GM21529 (cell line): ENCODE data around the gene MEGF11.
"Not testable (repeated sequence)": the region's sequence is repeated elsewhere in the genome, so short reads cannot be mapped to it uniquely, and the experiment has no call there.

Experiments
- ATAC-seq: cut with Tn5 transposase; IDR thresholded peaks from one replicate; pipeline ENCODE4 v1.9.1; 2021; ENCODE audit not compliant: unreplicated experiment

Gene MEGF11

DNA sequence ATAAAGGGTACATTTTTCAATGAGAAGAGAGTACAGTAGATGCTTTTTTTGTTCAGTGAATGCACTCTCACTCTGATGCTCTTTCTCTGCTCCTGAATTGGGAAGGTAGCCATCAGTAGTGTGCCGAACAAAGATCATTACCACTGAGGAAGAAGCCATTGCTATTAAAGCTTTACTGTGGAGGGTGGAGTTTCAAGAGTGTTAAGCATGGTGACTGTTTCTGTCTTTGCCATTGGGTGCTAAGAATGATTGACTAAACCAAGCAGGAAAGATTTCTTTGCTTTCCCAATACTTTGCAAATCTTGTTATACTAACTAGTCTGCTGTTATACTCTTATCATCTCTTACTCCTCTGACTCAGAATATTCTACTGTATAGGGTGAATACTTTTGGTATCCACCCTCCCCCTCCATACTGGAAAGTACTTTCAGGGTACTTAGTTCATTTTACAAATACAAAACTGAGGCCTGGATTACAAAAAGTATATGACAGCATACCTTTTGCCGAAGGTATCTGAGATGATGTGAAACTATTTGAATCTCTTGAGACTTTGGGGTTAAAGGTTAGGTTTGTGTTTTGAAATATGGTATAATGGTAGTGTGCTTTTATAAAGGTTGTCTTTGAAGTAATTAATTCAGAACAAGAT lies 382.5 kb downstream of the MEGF11 start:
- ATAC-seq = no peak

DNA sequence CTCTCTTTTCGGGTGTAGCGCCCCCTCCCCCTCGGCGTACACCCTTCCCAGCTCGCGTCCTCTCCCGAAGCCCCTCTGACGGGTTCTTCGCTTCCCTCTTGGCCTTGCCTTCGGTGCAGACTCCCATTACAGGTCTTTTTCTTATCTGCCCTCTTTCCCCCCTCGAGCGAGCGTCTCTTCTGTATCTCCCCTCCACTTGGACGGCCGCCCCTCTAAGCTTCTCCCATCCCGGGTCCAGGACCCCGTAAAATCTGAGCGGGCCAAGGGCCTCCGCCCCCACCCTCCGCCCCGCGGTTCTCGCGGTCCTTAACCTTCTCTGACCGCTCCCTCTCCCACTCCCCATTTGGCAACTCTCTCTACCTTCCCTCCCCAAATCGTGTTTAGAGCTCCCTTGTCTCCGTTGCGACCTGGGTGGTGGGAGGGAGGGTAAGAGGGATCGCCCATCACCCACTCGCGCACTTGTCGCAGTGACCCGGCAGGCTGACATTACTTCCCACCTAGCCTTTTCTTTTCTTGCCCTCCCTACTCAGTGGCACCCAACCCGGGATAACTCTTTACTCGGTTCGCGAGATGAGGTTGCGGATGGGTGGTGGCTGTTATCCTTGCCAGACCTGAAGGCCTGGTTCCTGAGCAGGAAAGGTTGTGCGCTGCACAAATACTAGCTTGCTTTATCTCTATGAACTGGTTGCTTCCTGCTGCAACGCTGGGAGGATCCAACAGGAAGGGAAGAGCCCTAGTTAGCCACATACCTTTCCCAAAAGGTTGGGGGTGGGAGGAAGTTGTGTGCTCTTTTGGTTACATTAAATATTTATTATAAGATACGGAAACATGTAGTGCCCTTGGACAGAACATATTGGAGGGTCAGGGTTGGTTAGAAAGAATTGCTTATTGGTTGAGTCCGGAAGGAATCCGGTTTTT lies 383.3 kb downstream of the MEGF11 start:
- ATAC-seq = no peak

DNA sequence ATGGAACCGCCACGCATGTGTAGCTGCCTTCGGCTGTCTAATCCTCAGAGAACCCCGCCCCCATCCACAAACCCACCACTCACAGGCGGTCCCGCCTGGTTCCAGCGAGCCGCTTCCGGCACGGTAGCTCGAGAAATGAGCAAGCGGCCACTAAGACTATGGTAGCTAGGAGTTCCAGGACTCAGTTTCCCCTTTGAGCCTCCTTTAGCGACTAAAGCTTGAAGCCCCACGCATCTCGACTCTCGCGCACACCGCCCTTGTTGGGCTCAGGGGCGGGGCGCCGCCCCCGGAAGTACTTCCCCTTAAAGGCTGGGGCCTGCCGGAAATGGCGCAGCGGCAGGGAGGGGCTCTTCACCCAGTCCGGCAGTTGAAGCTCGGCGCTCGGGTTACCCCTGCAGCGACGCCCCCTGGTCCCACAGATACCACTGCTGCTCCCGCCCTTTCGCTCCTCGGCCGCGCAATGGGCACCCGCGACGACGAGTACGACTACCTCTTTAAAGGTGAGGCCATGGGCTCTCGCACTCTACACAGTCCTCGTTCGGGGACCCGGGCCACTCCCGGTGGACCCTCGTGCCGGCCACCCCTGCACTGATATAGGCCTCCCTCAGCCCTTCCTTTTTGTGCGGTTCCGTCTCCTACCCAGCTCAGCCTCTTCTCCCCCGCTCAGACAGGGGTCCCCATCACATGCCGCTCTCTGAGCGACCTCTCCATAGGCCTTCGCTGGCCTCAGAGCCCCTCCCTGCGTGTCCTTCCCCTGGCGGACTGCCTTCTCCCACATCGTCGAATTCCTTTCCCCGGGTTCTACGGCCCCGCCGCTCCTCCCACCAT lies 384.2 kb downstream of the MEGF11 start, which contains the start of gene RAB11A:
TSS of gene RAB11A (plus strand) at position 366 of the 828 bp plus-strand sequence. CDS start at position 461, 95 bp downstream.
- ATAC-seq = peak; percentile 84

DNA sequence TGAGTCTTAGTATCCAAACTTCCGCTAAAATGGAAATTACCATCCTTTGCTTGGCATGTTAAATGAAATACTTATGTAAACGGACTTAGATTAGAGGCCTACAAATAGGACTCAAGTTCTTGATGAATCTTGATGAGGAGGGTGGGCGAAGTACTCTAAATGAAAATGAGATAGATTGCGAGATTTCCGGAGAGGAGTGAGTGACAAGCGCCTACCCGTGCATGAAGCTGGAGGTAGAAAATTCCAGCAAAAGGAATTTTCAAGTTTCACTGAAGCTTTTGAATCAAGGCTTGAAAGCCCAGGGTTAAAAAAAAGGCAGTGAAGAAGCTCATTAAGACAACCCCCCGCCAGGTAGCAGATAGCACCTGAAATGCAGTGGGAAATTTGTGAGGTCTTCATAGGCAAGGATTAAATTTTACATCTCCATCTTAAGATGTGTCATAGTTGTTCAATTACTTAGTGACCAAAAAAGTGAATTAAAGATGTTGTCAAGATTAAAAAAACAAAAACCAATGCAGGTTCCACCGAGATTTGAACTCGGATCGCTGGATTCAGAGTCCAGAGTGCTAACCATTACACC lies 384.9 kb downstream of the MEGF11 start:
- ATAC-seq = no peak

DNA sequence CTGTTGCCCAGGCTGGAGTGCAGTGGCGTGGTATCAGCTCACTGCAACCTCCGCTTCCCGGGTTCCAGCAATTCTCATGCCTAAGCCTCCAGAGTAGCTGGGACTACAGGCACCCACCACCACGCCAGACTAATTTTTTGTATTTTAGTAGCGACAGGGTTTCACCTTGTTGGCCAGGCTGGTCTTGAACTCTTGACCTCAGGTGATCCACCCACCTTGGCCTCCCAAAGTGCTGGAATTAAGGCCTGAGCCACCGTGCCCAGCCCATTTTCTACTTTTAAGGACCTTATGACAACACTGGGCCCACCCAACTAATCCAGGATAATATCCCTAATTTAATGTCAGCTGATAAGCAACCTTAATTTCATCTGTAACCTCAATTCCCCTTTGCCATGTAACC lies 385.6 kb downstream of the MEGF11 start:
- not testable (repeated sequence) for ATAC-seq

DNA sequence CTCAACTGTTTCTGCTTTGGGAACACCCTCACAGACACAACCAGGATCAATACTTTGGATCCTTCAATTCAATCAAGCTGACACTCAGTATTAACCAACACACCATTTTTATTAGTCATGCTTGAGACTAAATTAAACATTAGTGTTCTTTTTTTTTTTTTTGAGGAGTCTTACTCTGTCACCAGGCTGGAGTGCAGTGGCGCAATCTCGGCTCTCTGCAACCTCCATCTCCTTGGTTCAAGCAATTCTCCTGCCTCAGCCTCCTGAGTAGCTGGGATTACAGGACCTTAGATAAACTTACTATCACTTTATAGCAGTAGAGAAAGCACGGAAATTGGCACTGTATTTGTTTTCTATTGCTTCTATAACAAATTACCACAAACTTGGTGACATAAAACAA lies 386.3 kb downstream of the MEGF11 start:
- ATAC-seq = no peak

DNA sequence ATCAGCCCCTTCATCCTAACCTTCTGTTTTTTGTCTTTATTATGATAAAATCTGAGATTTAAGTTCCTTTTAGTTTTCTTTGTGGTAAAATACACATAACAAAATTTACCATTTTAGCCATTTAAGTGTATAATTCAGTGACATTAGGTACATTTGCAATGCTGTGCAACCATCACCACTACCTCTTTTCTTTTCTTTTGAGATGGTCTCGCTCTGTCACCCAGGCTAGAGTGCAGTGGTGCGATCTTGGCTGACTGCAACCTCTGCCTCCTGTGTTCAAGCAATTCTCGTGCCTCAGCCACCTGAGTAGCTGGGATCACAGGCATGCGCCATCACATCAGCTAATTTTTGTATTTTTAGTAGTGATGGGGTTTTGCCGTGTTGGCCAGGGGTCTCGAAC lies 390.4 kb downstream of the MEGF11 start:
- ATAC-seq = no peak

DNA sequence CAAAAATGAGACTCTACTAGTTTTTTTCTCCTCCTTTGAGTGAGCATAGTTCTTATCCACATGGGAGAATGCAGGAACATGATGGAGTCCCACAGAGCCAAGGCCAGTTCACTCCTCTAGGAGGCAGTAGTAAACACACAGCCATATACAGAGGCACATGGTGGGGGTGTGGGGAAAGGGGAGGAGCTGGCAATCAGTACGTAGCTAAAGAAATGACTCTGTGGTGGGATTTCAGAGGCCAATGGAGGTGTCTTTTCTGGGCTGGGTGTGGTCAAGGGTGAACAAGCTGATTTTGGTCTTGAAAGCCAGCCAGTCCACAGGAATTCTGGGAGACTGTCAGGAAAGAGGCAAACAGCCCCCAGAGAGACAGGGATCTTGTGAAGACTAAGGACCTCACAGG lies 390.9 kb downstream of the MEGF11 start:
- peak; percentile 74 for ATAC-seq

DNA sequence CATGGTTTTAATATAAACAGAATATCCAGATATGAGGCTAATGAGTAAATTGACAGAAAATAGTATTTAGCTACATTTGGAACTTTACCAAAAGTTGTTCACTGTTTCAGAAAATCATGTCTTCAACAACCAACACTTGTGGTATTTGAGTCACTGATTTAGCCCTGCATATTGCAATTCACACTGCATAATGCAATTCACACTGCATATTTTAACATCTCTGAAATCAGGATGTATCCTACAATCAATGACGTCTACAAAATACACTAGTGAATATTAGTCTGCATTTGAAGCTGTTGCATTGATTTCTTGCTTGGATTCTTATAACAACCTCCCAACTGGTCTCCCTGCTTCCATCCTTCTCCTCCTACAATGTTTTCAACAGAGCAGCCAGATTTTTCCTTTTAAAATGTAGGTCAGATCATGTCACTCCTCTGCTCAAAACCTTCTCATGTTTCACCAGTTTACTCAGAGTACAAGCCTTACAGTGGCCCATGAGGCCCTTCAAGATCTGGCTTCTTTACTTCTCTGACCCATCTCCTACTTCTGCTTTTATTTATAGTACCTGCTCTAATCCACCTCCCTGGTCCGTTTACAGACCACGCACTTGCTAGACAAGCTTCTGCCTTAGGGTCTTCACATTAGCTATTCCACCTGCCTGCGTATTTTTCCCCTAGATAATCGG lies 395.7 kb downstream of the MEGF11 start:
- no peak for ATAC-seq

DNA sequence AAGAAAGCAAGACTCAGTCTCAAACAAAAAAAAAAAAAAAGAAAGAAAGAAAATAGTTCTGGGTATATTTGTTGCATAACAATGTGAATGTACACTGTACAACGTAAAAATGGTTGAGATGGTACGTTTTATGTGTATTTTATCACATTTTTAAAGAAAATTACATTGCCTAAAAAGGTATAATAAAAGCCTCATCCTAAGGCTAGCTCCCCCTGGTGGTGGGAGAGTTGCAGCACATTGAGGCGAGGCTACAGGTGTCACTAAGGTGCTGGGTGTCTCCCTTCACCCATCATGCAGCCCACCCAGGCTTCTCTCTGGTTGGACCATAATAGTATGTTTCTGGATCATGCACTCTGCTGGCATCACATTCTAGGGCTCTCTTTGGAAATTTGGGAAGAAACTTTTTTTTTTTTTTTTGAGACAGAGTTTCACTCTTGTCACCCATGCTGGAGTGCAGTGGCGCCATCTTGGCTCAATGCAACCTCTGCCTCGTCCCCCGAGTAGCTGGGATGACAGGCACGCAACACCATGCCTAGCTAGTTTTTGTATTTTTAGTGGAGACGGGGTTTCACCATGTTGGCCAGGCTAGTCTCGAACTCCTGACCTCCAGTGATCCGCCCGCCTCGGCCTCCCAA lies 396.6 kb downstream of the MEGF11 start:
- ATAC-seq = no peak

DNA sequence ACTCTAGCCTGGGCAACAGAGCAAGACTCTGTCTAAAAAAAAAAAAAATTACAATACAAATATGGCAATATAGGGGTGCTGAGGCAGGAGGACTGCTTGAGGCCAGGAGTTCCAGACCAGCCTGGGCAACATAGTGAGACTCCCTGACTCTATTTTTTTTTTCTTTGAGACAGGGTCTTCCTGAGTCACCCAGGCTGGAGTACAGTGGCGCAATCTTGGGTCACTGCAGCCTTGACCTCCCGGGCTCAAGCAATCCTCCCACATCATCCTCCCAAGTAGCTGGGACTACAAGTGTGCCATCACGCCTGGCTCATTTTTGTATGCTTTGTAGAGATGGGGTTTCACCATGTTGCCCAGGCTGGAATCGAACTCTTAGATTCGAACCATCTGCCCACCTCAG lies 401.6 kb downstream of the MEGF11 start:
- no peak for ATAC-seq

DNA sequence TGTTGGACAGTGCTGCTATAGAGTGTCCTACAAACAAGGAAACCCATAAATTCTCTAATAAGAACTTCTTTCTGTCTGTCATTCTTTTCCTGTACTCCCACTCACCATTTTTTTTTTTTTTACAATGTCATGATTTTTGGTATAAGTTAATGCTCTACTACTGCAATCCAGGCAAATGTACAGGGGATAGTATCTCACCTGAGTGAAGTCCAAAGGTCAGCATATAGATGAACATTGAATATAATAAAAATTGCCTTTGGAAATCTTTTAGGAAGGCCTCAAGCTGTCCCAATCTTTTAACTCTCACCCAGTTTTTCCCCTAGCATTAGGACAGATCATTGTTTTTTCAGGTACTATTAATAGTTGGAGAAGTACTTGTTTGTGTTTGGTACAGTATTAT lies 405.6 kb downstream of the MEGF11 start:
- no peak for ATAC-seq

DNA sequence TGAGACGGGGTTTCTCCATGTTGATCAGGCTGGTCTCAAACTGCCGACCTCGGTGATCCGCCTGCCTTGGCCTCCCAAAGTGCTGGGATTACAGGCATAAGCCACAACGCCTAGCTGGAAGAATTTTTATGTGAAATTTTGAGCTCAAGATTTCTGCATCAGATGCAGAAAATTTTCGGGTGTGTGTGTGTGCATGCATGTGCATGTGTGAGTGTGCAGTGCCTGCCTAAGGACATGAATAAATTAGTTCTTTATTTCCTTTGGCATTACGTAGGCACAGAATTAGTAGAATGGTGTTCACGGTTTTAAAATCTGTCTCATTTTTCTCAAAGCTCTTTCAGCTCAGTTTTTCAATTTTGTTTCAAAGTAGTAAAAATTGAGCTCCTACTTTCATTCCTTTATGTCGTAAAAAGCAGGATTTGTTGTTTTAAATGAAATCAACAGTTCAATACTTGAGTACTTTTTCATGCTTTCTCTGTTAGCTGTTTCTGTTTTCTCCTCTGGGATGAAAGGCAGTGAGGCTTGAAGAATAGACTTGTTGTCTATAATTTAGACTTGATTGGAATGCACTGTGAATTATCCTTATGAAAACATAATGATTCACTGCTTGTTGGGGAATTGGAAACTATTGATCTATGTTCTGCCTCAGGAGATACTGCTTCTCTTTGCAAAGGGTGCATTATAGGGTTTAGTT lies 407.6 kb downstream of the MEGF11 start:
- ATAC-seq = no peak
